ENCODE data around the gene UPP1. TPM values are rescaled to one million over a fixed set of nuclear protein-coding genes. Genes with fewer than 3 reads are reported as not detected.
A peak's percentile ranks its signal among the peaks of the same experiment; 100 is the strongest.

Gene UPP1
- total RNA-seq, 1 donor from 2014 or later = 21.1 TPM

DNA sequence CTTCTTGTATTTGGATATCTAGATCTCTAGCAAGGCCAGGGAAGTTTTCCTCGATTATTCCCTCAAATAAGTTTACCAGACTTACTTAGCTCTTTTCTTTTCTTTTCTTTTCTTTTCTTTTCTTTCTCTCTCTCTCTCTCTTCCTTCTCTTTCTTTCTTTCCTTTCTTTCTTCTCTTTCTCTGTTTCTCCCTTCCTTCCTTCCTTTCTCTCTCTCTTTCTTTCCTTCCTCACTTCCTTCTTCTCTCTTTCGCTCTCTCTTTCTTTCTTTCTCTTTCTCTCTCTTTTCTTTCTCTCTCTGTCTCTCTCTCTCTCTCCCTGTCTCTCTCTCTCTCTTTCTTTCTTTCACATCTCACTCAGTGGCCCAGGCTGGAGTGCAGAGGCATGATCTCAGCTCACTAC, 37.0 kb downstream of the UPP1 start:
- Histone ChIP-seq H3K27me3 (no peaks in the 10 kb centered on the region), H3K36me3 (no peaks in the 10 kb centered on the region), H3K4me1 (no peaks in the 10 kb centered on the region), H3K4me3 (no peak overlapping the region), H3K27ac (no peak overlapping the region), H3K9me3 (no peaks in the 10 kb centered on the region)
- no peak for DNase-seq (ENCODE audit: low spot score in 2 of 2)
- TF ChIP-seq, protein P1, sequence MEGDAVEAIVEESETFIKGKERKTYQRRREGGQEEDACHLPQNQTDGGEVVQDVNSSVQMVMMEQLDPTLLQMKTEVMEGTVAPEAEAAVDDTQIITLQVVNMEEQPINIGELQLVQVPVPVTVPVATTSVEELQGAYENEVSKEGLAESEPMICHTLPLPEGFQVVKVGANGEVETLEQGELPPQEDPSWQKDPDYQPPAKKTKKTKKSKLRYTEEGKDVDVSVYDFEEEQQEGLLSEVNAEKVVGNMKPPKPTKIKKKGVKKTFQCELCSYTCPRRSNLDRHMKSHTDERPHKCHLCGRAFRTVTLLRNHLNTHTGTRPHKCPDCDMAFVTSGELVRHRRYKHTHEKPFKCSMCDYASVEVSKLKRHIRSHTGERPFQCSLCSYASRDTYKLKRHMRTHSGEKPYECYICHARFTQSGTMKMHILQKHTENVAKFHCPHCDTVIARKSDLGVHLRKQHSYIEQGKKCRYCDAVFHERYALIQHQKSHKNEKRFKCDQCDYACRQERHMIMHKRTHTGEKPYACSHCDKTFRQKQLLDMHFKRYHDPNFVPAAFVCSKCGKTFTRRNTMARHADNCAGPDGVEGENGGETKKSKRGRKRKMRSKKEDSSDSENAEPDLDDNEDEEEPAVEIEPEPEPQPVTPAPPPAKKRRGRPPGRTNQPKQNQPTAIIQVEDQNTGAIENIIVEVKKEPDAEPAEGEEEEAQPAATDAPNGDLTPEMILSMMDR (IDR thresholded peaks at IDR 0.05) = no peak
- intact Hi-C loops (cut with DNase I) = no loop called here

DNA sequence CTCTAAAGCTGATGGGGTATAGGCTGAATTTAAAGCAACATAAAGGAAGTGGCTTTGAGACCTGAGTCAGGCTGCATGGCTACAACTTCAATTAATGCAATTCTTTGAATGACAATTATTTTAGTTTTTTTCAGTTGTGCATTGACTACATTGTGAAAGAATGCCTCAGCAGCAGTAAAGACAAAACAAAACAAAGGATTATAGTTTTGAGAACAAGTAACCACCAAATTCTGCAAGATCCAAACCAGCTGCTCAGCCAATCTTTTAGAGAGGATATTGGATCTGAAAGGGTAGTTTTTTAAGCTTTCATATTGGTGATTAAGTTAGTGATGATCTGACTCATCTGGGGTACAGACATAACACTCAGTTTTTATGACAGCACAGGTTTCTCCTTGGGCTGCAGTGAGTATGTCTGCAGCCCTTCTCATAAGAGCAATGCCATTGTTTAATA, 41.6 kb downstream of the UPP1 start:
- Histone ChIP-seq H3K4me3 (no peak overlapping the region), H3K4me1 (no peaks in the 10 kb centered on the region), H3K27me3 (no peaks in the 10 kb centered on the region), H3K27ac (no peak overlapping the region), H3K36me3 (no peaks in the 10 kb centered on the region), H3K9me3 (no peaks in the 10 kb centered on the region)
- intact Hi-C loops (cut with DNase I) = no loop called here
- TF ChIP-seq, protein P1 (IDR thresholded peaks at IDR 0.05) = no peak
- no peak for DNase-seq (ENCODE audit: low spot score in 2 of 2)

DNA sequence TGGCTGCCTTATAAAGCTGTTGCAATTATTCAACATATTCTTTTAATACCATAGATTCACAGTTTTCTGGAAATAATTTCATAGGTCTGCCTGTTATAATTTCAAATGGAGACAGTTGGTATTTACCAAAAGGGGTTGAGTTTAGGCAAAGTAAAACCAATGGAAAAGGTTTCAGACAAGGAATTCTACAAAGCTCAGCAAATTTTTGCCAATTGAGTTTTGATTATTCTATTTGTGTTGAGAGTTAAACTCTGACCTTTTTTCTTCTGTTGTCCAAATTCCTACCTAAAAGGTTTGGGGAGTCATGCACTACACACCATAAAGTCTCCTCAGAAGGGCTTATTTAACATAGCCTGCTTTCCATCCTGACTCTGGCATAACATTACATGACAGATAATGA, 43.7 kb downstream of the UPP1 start:
- Histone ChIP-seq H3K27ac (no peak overlapping the region), H3K27me3 (no peaks in the 10 kb centered on the region), H3K9me3 (no peaks in the 10 kb centered on the region), H3K4me3 (no peak overlapping the region), H3K4me1 (no peaks in the 10 kb centered on the region), H3K36me3 (no peaks in the 10 kb centered on the region)
- DNase-seq (ENCODE audit: low spot score in 2 of 2) = no peak
- intact Hi-C loops (cut with DNase I) = no loop called here
- TF ChIP-seq, protein P1 (IDR thresholded peaks at IDR 0.05) = no peak

DNA sequence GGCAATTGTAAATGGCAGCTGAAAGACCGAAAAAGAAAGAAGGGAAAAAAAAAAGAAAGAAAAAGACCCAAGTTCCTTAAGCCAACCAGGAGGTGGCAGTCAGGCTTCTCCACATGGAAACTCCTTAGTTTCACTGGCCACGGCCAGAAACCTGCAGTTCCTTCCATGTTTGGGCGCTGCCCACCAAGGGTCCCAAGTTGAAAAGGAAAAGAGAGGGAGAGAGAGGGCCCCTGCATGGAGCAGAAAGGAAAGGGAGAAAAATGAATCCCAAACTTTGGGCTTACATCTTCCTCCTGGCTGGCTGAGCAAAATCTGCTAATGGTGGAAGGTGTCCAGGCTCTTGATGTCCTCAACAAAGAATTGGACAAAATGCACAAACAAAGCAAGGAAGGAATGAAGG, 50.4 kb downstream of the UPP1 start:
- H3K27ac ChIP-seq = no peak overlapping the region
- H3K9me3 ChIP-seq = no peaks in the 10 kb centered on the region
- no peak for DNase-seq (ENCODE audit: low spot score in 2 of 2)
- no peaks in the 10 kb centered on the region for H3K4me1 ChIP-seq
- no peaks in the 10 kb centered on the region for H3K36me3 ChIP-seq
- H3K4me3 ChIP-seq = no peak overlapping the region
- intact Hi-C loops (cut with DNase I) = no loop called here
- no peaks in the 10 kb centered on the region for H3K27me3 ChIP-seq
- TF ChIP-seq, protein P1 (IDR thresholded peaks at IDR 0.05) = peak in 1 of 3 experiments; percentile 21

DNA sequence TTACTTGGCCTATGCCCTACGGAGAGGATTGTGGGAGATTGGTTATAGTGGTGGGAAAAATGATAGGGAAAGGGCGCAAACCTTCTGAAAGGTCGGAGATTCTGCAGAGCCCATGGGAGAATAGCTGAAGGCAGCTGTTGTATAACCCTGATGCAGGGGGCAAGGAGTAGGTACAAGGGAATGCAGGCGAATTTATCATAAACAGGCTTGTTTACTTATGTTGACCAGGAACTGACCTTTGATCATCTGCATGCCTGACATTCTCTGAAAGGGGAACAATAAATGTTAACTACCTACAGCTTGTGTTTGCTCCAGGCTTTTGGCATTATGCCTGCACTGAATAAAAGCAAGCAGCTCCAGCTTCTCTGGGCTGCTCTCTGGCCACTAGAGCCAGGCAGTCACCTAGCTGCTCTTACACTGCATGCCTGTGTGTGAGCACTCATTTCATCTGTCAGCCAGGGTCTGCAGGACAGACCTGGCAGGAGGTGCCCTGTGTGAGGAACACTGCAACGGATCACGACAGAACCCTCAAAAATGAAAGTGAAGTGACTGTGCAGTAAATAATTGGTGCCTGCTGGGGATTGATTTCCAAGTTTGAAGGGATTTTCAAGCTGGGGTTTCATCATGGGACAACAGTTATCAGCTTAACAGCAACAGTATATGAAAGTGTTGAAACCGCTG, 51.1 kb downstream of the UPP1 start:
- TF ChIP-seq, protein P1 (IDR thresholded peaks at IDR 0.05) = no peak
- Histone ChIP-seq H3K27me3 (no peaks in the 10 kb centered on the region), H3K36me3 (no peaks in the 10 kb centered on the region), H3K9me3 (no peaks in the 10 kb centered on the region), H3K4me1 (no peaks in the 10 kb centered on the region), H3K27ac (no peak overlapping the region), H3K4me3 (peak overlapping the region in 1 of 2 donors; percentile 16)
- intact Hi-C loops (cut with DNase I) = no loop called here
- no peak for DNase-seq (ENCODE audit: low spot score in 2 of 2)

Measured in ascending aorta (tissue), 2 donors.